Uterus (tissue), 2 donors: Measurements from ENCODE around the gene ANKRD65.

ENCODE experiments used
- CTCF ChIP-seq, 4 experiments: fragments of 200-600 bp in 2 of 4; fragments of 450-650 bp in 2 of 4; sonication (generic) in 2 of 4; IDR thresholded peaks; one replicate each; pipeline ENCODE4 v1.5.1; 2016 to 2019; ENCODE audit warnings: antibody characterized with exemption in 4 of 4, mild to moderate bottlenecking in 2 of 4, moderate library complexity in 1 of 4
- POLR2A ChIP-seq, 2 donors: fragments of 450-650 bp; IDR thresholded peaks; one replicate each; pipeline ENCODE4 v1.6.1; 2016; ENCODE audit warnings: antibody characterized with exemption in 2 of 2, mild to moderate bottlenecking in 1 of 2, moderate library complexity in 1 of 2

GRCh38 chr1:1381294-1381693 is 39.8 kb downstream of the ANKRD65 start:
- no peak for TF ChIP-seq CTCF (IDR thresholded peaks at IDR 0.05)
- no peak for TF ChIP-seq POLR2A (IDR thresholded peaks at IDR 0.05)
